Gastrocnemius medialis (tissue), 4 donors: ENCODE results near the gene TOPAZ1. TPM values are rescaled to one million over a fixed set of nuclear protein-coding genes. Genes with fewer than 3 reads are reported as not detected.

ENCODE experiments used
- ATAC-seq, 2 donors: fragments of 150-250 bp; one replicate each; pipeline ENCODE4 v1.9.1; 2016
- DNase-seq, 2 donors: peaks; one replicate each; pipeline ENCODE4 v3.0.0-alpha.2; 2019
- H3K27ac ChIP-seq, 4 donors: fragments of 200-600 bp; sonication (generic); 1 replicate in 1 of 4; 2 replicates in 3 of 4; pipeline ENCODE4 v1.5.1; 2016 to 2018; ENCODE audit warnings: mild to moderate bottlenecking in 2 of 4, moderate library complexity in 1 of 4
- H3K27me3 ChIP-seq, 3 donors: fragments of 200-600 bp; sonication (generic) in 2 of 3; 1 replicate in 1 of 3; 2 replicates in 2 of 3; pipeline versions ENCODE4 v1.5.1 to v1.6.0; 2016 to 2019; ENCODE audit warnings: mild to moderate bottlenecking in 1 of 3, moderate library complexity in 1 of 3
- H3K36me3 ChIP-seq, 2 donors: fragments of 200-600 bp; sonication (generic) in 1 of 2; one replicate each; pipeline ENCODE4 v1.5.1; 2017 to 2018
- H3K4me1 ChIP-seq, 2 donors: fragments of 200-600 bp; sonication (generic) in 1 of 2; one replicate each; pipeline ENCODE4 v1.5.1; 2016 to 2017; ENCODE audit warnings: mild to moderate bottlenecking in 2 of 2
- H3K4me3 ChIP-seq, 4 donors: fragments of 200-600 bp; sonication (generic) in 3 of 4; 1 replicate in 1 of 4; 2 replicates in 3 of 4; pipeline ENCODE4 v1.5.1; 2016 to 2019; ENCODE audit warnings: mild to moderate bottlenecking in 2 of 4
- H3K9me3 ChIP-seq, 3 donors: fragments of 200-600 bp; sonication (generic) in 2 of 3; 1 replicate in 1 of 3; 2 replicates in 2 of 3; pipeline ENCODE4 v1.5.1; 2016 to 2019
- CTCF ChIP-seq, 5 experiments: fragments of 450-650 bp in 3 of 5; fragments of 200-600 bp in 2 of 5; sonication (generic) in 2 of 5; IDR thresholded peaks in 4 of 5; conservative IDR thresholded peaks in 1 of 5; 1 replicate in 4 of 5; 2 replicates in 1 of 5; pipeline ENCODE4 v1.5.1; 2016 to 2019; ENCODE audit warnings: antibody characterized with exemption in 5 of 5, mild to moderate bottlenecking in 3 of 5, moderate library complexity in 3 of 5
- POLR2A ChIP-seq, 2 donors: fragments of 450-650 bp; IDR thresholded peaks; one replicate each; pipeline ENCODE4 v1.6.1; 2017; ENCODE audit warnings: antibody characterized with exemption in 2 of 2, mild to moderate bottlenecking in 2 of 2, moderate library complexity in 2 of 2
- in situ Hi-C, 4 donors: fragments of 200-750 bp; cut with MboI; loops; one replicate each; pipeline versions ENCODE4 v1.15.0 to v1.8.0; 2017; ENCODE audit warnings: low sequenced_read_pairs in 4 of 4
- intact Hi-C: fragments of 100-400 bp; cut with DNase I; formaldehyde crosslinking; loops from one replicate; pipeline ENCODE4 v1.15.1; 2023; ENCODE audit warnings: low total_unique reads
- total RNA-seq, 4 donors: library from RNA; depleted of rRNA; stranded (reverse); fragments of >200 nt; gene quantifications; one replicate each; pipeline versions ENCODE4 v1.1.0 to v1.2.3, GENCODE V29; 2016

Gene TOPAZ1
- total RNA-seq, 4 donors from 2014 or later, result not detected

- Histone ChIP-seq H3K4me1 (no peaks in the 10 kb centered on the region), H3K27me3 (no peaks in the 10 kb centered on the region), H3K27ac (no peak overlapping the region), H3K36me3 (no peaks in the 10 kb centered on the region), H3K9me3 (no peaks in the 10 kb centered on the region), H3K4me3 (no peak overlapping the region)
- intact Hi-C loops (no loop called here), in situ Hi-C loops (no loop called here)
- no peak for DNase-seq
- ATAC-seq, result no peak
- no peak for TF ChIP-seq CTCF (IDR thresholded peaks at IDR 0.05 in 4 of 5, conservative IDR thresholded peaks at IDR 0.05 in 1 of 5)
- no peak for TF ChIP-seq POLR2A (IDR thresholded peaks at IDR 0.05)
These were observed 6.9 kb upstream of the TOPAZ1 start for GRCh38 chr3:44234648-44235268.

GRCh38 chr3:44235604-44236484 is 5.8 kb upstream of the TOPAZ1 start:
- TF ChIP-seq POLR2A (IDR thresholded peaks at IDR 0.05), result no peak
- TF ChIP-seq CTCF (IDR thresholded peaks at IDR 0.05 in 4 of 5, conservative IDR thresholded peaks at IDR 0.05 in 1 of 5), result peak in 4 of 5 experiments; percentile 52 to 71 (median 63)
- H3K36me3 ChIP-seq, result no peaks in the 10 kb centered on the region
- no peaks in the 10 kb centered on the region for H3K9me3 ChIP-seq
- no peaks in the 10 kb centered on the region for H3K4me1 ChIP-seq
- DNase-seq (peak; percentile 33 to 59), ATAC-seq (peak; percentile 94 to 99)
- no peak overlapping the region for H3K27ac ChIP-seq
- no peaks in the 10 kb centered on the region for H3K27me3 ChIP-seq
- intact Hi-C loops, result loop anchor here (2.0 kb wide), 1 partner anchor 693 kb away; no protein-coding TSS in a partner anchor
- in situ Hi-C loops, result no loop called here
- H3K4me3 ChIP-seq, result no peak overlapping the region

- intact Hi-C loops, result loop anchor here (2.0 kb wide), 1 partner anchor 694 kb away; no protein-coding TSS in a partner anchor
- no peak for DNase-seq
- ATAC-seq, result no peak
- Histone ChIP-seq H3K36me3 (no peaks in the 10 kb centered on the region), H3K9me3 (no peaks in the 10 kb centered on the region), H3K27ac (no peak overlapping the region), H3K4me1 (no peaks in the 10 kb centered on the region), H3K4me3 (no peak overlapping the region), H3K27me3 (no peaks in the 10 kb centered on the region)
- TF ChIP-seq CTCF (IDR thresholded peaks at IDR 0.05 in 4 of 5, conservative IDR thresholded peaks at IDR 0.05 in 1 of 5) (no peak), POLR2A (IDR thresholded peaks at IDR 0.05) (no peak)
- in situ Hi-C loops, result no loop called here
These were observed 5.2 kb upstream of the TOPAZ1 start for GRCh38 chr3:44236485-44236908.

GRCh38 chr3:44237161-44237560 is 4.5 kb upstream of the TOPAZ1 start:
- TF ChIP-seq POLR2A (IDR thresholded peaks at IDR 0.05) (no peak), CTCF (IDR thresholded peaks at IDR 0.05 in 4 of 5, conservative IDR thresholded peaks at IDR 0.05 in 1 of 5) (no peak)
- ATAC-seq (no peak), DNase-seq (no peak)
- in situ Hi-C loops, result no loop called here
- Histone ChIP-seq H3K9me3 (no peaks in the 10 kb centered on the region), H3K4me1 (no peaks in the 10 kb centered on the region), H3K27ac (no peak overlapping the region), H3K4me3 (no peak overlapping the region), H3K27me3 (no peaks in the 10 kb centered on the region), H3K36me3 (no peaks in the 10 kb centered on the region)
- intact Hi-C loops, result loop anchor here (2.0 kb wide), 1 partner anchor 694 kb away; no protein-coding TSS in a partner anchor
